ENCODE data around the gene IL17RA. TPM values are rescaled to one million over a fixed set of nuclear protein-coding genes. Genes with fewer than 3 reads are reported as not detected.
A peak's percentile ranks its signal among the peaks of the same experiment; 100 is the strongest.

IL17RA gene
- total and polyA plus RNA-seq, 2 experiments from 2014 or later: 3.2 to 9.6 TPM

GRCh38 chr22:17095538-17095937 is 10.7 kb downstream of the IL17RA start:
- peaks cover 7% of the 10 kb centered on the region; the same call in 2 of the 3 replicates for H3K36me3 Mint-ChIP-seq (ENCODE audit: low read depth)

GRCh38 chr22:17096071-17096470 is 11.3 kb downstream of the IL17RA start:
- H3K9me3 Mint-ChIP-seq: no peaks in the 10 kb centered on the region
- H3K4me2 ChIP-seq: no peak overlapping the region
- H3K4me1 Mint-ChIP-seq: peaks cover 5% of the 10 kb centered on the region; the same call in 2 of the 3 replicates
- peaks cover 12% of the 10 kb centered on the region for H3K79me2 ChIP-seq (replicated peaks; ENCODE audit: insufficient read depth)
- no peaks in the 10 kb centered on the region for H3K9me2 ChIP-seq (ENCODE audit: insufficient read depth)
- H3K27ac Mint-ChIP-seq: no peak overlapping the region
- no peaks in the 10 kb centered on the region for H3K27me3 ChIP-seq (ENCODE audit: insufficient read depth)
- H2AFZ ChIP-seq: no peak overlapping the region
- DNase-seq (ENCODE audit: low spot score): no peak
- no peak overlapping the region for H3K27ac ChIP-seq (ENCODE audit: low read depth)
- H4K20me1 ChIP-seq (replicated peaks; ENCODE audit: insufficient read depth): 0 out of 2 replicates have a peak, but pooled peaks cover 5% of the 10 kb centered on the region
- peaks cover 7% of the 10 kb centered on the region; the same call in 1 of the 2 replicates for H3K4me1 ChIP-seq (ENCODE audit: insufficient read depth)
- no peaks in the 10 kb centered on the region for H3K36me3 ChIP-seq (ENCODE audit: insufficient read depth)
- H3K36me3 Mint-ChIP-seq (ENCODE audit: low read depth): peaks cover 10% of the 10 kb centered on the region; the same call in 2 of the 3 replicates
- ATAC-seq: no peak
- H3K4me3 Mint-ChIP-seq: no peak overlapping the region
- H3F3A ChIP-seq (replicated peaks; ENCODE audit: low read depth): peaks cover 6% of the 10 kb centered on the region; the same call in 1 of the 2 replicates
- H3K4me3 ChIP-seq: no peak overlapping the region
- peaks cover 3% of the 10 kb centered on the region for H3K27me3 Mint-ChIP-seq (ENCODE audit: insufficient read depth, low read depth, poor library complexity)
- TF ChIP-seq NANOG (IDR thresholded peaks at IDR 0.05; ENCODE audit: borderline replicate concordance): no peak
- no peak for TF ChIP-seq CREB1 (CRISPR knock-in tag; IDR thresholded peaks at IDR 0.05; ENCODE audit: low read depth)
- TF ChIP-seq EZH2 (IDR thresholded peaks at IDR 0.05; ENCODE audit: low read depth, unreplicated experiment): no peak
- TF ChIP-seq EZH2phosphoT487 (IDR thresholded peaks at IDR 0.05; ENCODE audit: unreplicated experiment): no peak
- no peak for TF ChIP-seq CTCF (conservative IDR thresholded peaks at IDR 0.05; ENCODE audit: low read depth in 2 of 2)
- TF ChIP-seq REST (IDR thresholded peaks at IDR 0.05; ENCODE audit: unreplicated experiment): no peak
- TF ChIP-seq ZNF331 (CRISPR knock-in tag; IDR thresholded peaks at IDR 0.05; ENCODE audit: low read depth): no peak

More at GRCh38 chr22:17095538-17095937, 10.7 kb downstream of the IL17RA start:
- Histone ChIP-seq H2AFZ (no peak overlapping the region), H3K4me2 (no peak overlapping the region), H3K9me2 (ENCODE audit: insufficient read depth) (no peaks in the 10 kb centered on the region), H3K27me3 (ENCODE audit: insufficient read depth) (no peaks in the 10 kb centered on the region), H3K36me3 (ENCODE audit: insufficient read depth) (no peaks in the 10 kb centered on the region), H3F3A (replicated peaks; ENCODE audit: low read depth) (peaks cover 6% of the 10 kb centered on the region; the same call in 1 of the 2 replicates), H3K4me3 (no peak overlapping the region), H3K79me2 (replicated peaks; ENCODE audit: insufficient read depth) (peaks cover 12% of the 10 kb centered on the region), H3K4me1 (ENCODE audit: insufficient read depth) (peaks cover 7% of the 10 kb centered on the region; the same call in 1 of the 2 replicates), H4K20me1 (replicated peaks; ENCODE audit: insufficient read depth) (0 out of 2 replicates have a peak, but pooled peaks cover 5% of the 10 kb centered on the region), H3K27ac (ENCODE audit: low read depth) (no peak overlapping the region)
- ATAC-seq (peak; percentile 90), DNase-seq (ENCODE audit: low spot score) (peak; percentile 76)
- Mint-ChIP-seq H3K27me3 (ENCODE audit: insufficient read depth, low read depth, poor library complexity) (peaks cover 3% of the 10 kb centered on the region), H3K4me3 (no peak overlapping the region), H3K9me3 (no peaks in the 10 kb centered on the region), H3K27ac (no peak overlapping the region), H3K4me1 (peaks cover 5% of the 10 kb centered on the region; the same call in 2 of the 3 replicates)
- TF ChIP-seq POLR2AphosphoS5 (IDR thresholded peaks at IDR 0.05; ENCODE audit: low read depth): no peak
- peak; percentile 61 to 72 for TF ChIP-seq CTCF (conservative IDR thresholded peaks at IDR 0.05; ENCODE audit: low read depth in 2 of 2)
